ENCODE results near the gene VASN.

Gene VASN

DNA sequence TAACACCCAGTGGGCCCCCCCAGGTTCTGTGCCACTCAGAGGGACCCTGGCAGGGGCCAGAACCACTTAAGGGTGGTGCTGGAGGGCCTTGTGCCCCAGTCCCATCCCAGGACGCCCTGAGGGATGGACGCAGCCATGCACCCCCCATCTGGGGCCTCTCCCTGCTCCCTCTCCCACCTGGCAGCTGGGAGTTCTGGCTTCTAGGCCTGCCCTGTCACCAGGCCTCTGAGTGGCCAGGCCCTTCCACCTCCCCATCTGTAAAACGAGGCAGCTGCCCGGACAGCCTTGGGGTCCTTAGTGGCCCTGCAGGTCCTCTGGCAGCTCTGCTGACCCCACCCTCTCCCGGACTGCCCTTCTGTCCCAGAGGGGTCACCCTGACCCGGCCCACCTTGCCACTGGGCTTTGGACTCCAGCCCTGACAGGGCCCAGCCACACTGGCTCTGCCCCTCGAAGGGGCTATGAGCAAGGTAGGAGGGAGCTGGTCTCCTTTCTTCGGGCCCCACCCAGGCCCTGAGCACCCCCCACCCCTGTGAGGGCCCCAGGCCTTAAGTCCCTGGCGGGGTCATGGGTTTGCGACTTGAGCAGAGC, 32.8 kb upstream of the VASN start:
- Histone ChIP-seq H3K9ac (ENCODE audit: low read length) (no peak overlapping the region), H3K27me3 (ENCODE audit: insufficient read depth, low read length) (no peaks in the 10 kb centered on the region), H3K27ac (ENCODE audit: low read depth, low read length, poor library complexity, severe bottlenecking) (no peak overlapping the region), H3K4me1 (ENCODE audit: insufficient read depth, low read length, severe bottlenecking) (no peaks in the 10 kb centered on the region), H3K79me2 (ENCODE audit: insufficient read depth, low read length) (peaks cover 2% of the 10 kb centered on the region; the same call in 1 of the 2 replicates), H2AFZ (ENCODE audit: low read length) (no peak overlapping the region), H3F3A (ENCODE audit: insufficient read depth, low read length) (no peaks in the 10 kb centered on the region), H3K9me2 (ENCODE audit: low read depth, low read length) (no peaks in the 10 kb centered on the region), H4K20me1 (ENCODE audit: insufficient read depth, low read length) (no peaks in the 10 kb centered on the region), H3K36me3 (ENCODE audit: insufficient read depth, low read length) (peaks cover 35% of the 10 kb centered on the region), H3K4me2 (ENCODE audit: low read length) (no peak overlapping the region), H3K4me3 (ENCODE audit: low read depth, low read length, poor library complexity, severe bottlenecking) (no peak overlapping the region), H3K9me3 (ENCODE audit: low read length) (no peaks in the 10 kb centered on the region)
- TF ChIP-seq, protein P1, sequence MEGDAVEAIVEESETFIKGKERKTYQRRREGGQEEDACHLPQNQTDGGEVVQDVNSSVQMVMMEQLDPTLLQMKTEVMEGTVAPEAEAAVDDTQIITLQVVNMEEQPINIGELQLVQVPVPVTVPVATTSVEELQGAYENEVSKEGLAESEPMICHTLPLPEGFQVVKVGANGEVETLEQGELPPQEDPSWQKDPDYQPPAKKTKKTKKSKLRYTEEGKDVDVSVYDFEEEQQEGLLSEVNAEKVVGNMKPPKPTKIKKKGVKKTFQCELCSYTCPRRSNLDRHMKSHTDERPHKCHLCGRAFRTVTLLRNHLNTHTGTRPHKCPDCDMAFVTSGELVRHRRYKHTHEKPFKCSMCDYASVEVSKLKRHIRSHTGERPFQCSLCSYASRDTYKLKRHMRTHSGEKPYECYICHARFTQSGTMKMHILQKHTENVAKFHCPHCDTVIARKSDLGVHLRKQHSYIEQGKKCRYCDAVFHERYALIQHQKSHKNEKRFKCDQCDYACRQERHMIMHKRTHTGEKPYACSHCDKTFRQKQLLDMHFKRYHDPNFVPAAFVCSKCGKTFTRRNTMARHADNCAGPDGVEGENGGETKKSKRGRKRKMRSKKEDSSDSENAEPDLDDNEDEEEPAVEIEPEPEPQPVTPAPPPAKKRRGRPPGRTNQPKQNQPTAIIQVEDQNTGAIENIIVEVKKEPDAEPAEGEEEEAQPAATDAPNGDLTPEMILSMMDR (IDR thresholded peaks at IDR 0.05; ENCODE audit: low read length) = no peak

DNA sequence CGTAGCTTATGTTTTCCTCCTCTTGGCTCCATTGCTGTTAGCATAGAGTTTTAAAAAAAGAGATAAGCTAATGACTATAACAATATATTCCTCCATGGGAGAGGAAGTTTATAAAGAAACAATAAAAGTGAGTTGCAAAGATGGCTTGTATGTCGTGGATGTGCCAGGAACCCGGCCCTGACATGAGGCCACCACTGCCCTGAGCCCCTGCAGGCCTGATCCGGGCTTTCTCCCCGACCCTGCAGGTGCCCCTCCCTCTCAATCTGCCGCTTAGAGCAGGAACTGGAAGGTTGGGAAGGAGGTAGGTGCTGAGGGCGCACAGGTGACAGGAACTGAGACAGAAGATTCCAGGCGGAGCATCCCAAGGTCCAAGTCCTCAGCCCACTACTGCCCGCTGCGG, 32.2 kb upstream of the VASN start:
- Histone ChIP-seq H3K27me3 (ENCODE audit: insufficient read depth, low read length) (no peaks in the 10 kb centered on the region), H3K9me2 (ENCODE audit: low read depth, low read length) (no peaks in the 10 kb centered on the region), H3K79me2 (ENCODE audit: insufficient read depth, low read length) (peaks cover 4% of the 10 kb centered on the region; the same call in 1 of the 2 replicates), H2AFZ (ENCODE audit: low read length) (no peak overlapping the region), H3F3A (ENCODE audit: insufficient read depth, low read length) (no peaks in the 10 kb centered on the region), H3K4me2 (ENCODE audit: low read length) (no peak overlapping the region), H4K20me1 (ENCODE audit: insufficient read depth, low read length) (no peaks in the 10 kb centered on the region), H3K9ac (ENCODE audit: low read length) (no peak overlapping the region), H3K27ac (ENCODE audit: low read depth, low read length, poor library complexity, severe bottlenecking) (no peak overlapping the region), H3K36me3 (ENCODE audit: insufficient read depth, low read length) (peaks cover 35% of the 10 kb centered on the region), H3K4me3 (ENCODE audit: low read depth, low read length, poor library complexity, severe bottlenecking) (no peak overlapping the region), H3K4me1 (ENCODE audit: insufficient read depth, low read length, severe bottlenecking) (no peaks in the 10 kb centered on the region), H3K9me3 (ENCODE audit: low read length) (no peaks in the 10 kb centered on the region)
- no peak for TF ChIP-seq EZH2 (IDR thresholded peaks at IDR 0.05; ENCODE audit: borderline replicate concordance, low read length)
- TF ChIP-seq, protein P1 (IDR thresholded peaks at IDR 0.05; ENCODE audit: low read length) = no peak

DNA sequence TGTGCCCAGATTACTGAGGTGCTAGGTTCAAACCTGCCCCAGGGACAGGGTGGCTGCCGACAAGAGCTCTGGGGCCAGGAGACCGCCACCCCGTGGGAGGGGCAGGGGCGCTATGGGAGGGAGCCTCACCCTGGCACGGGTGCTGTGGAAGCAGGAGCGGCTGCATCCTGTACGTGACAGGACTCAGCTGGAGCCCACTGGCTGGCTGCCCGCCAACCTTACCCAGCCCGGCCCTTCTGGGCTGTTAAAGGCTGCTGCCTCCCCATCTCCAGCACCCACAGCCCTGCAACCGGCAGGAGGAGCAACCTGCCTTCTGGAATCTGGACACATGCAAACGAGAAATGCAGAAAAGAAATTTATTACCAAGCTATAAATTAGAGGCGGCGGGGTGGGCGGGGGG, 31.7 kb upstream of the VASN start:
- TF ChIP-seq, protein P1 (IDR thresholded peaks at IDR 0.05; ENCODE audit: low read length) = no peak
- TF ChIP-seq EZH2 (IDR thresholded peaks at IDR 0.05; ENCODE audit: borderline replicate concordance, low read length) = no peak
- no peak overlapping the region for H3K4me3 ChIP-seq (ENCODE audit: low read depth, low read length, poor library complexity, severe bottlenecking)
- H3F3A ChIP-seq (ENCODE audit: insufficient read depth, low read length) = no peaks in the 10 kb centered on the region
- no peak overlapping the region for H3K27ac ChIP-seq (ENCODE audit: low read depth, low read length, poor library complexity, severe bottlenecking)
- H3K9ac ChIP-seq (ENCODE audit: low read length) = no peak overlapping the region
- no peak overlapping the region for H2AFZ ChIP-seq (ENCODE audit: low read length)
- H3K4me2 ChIP-seq (ENCODE audit: low read length) = no peak overlapping the region
- no peaks in the 10 kb centered on the region for H3K4me1 ChIP-seq (ENCODE audit: insufficient read depth, low read length, severe bottlenecking)
- H3K27me3 ChIP-seq (ENCODE audit: insufficient read depth, low read length) = no peaks in the 10 kb centered on the region
- H3K79me2 ChIP-seq (ENCODE audit: insufficient read depth, low read length) = peaks cover 4% of the 10 kb centered on the region; the same call in 1 of the 2 replicates
- H3K36me3 ChIP-seq (ENCODE audit: insufficient read depth, low read length) = peaks cover 35% of the 10 kb centered on the region
- H4K20me1 ChIP-seq (ENCODE audit: insufficient read depth, low read length) = no peaks in the 10 kb centered on the region
- H3K9me3 ChIP-seq (ENCODE audit: low read length) = no peaks in the 10 kb centered on the region
- H3K9me2 ChIP-seq (ENCODE audit: low read depth, low read length) = no peaks in the 10 kb centered on the region
